Measurements from ENCODE around the gene RPS2. TPM values are rescaled to one million over a fixed set of nuclear protein-coding genes. Genes with fewer than 3 reads are reported as not detected.
A peak's percentile ranks its signal among the peaks of the same experiment; 100 is the strongest.

The RPS2 gene
- total and polyA plus RNA-seq, 2 experiments from 2014 or later = 1,449 to 1,991 TPM

GRCh38 chr16:1983544-1984346 lies 19.1 kb upstream of the RPS2 start, which contains the start of gene GFER:
Gene GFER (plus strand): TSS chr16:1984193. CDS start chr16:1984219, 26 bp downstream.
- H3K4me3 ChIP-seq = peak within 1 kb of the TSS; percentile 96
- under 1% methylated on average over 60 of the region's 109 CpGs for WGBS (ENCODE audit: low lambda C conversion rate, missing lambda C conversion rate)

GRCh38 chr16:1982991-1983543 lies 18.4 kb upstream of the RPS2 start:
- no peaks in the 10 kb centered on the region for H3K9me2 ChIP-seq (replicated peaks; ENCODE audit: insufficient read depth)
- peaks cover 29% of the 10 kb centered on the region for H3K4me1 ChIP-seq (ENCODE audit: insufficient read depth)
- H3K36me3 ChIP-seq (replicated peaks; ENCODE audit: insufficient read depth, low read depth) = no peaks in the 10 kb centered on the region
- 34% methylated on average over 19 of the region's 19 CpGs for WGBS (ENCODE audit: low lambda C conversion rate, missing lambda C conversion rate)
- peaks cover 3% of the 10 kb centered on the region for H4K20me1 ChIP-seq (ENCODE audit: insufficient read depth, poor library complexity, severe bottlenecking)
- no peak overlapping the region for H3K4me3 ChIP-seq
- TF ChIP-seq EZH2phosphoT487 (IDR thresholded peaks at IDR 0.05; ENCODE audit: low read depth, severe bottlenecking, unreplicated experiment) (no peak), CTCF (IDR thresholded peaks at IDR 0.05; ENCODE audit: poor library complexity) (peak; percentile 30), EZH2 (IDR thresholded peaks at IDR 0.05; ENCODE audit: borderline replicate concordance) (no peak)
- H3K4me2 ChIP-seq = peak overlapping the region; percentile 96
- peak overlapping the region; percentile 70 for H2AFZ ChIP-seq
- H3K27me3 ChIP-seq = peaks cover 39% of the 10 kb centered on the region
- peak overlapping the region; percentile 96 for H3K27ac ChIP-seq
- DNase-seq (ENCODE audit: low spot score) = no peak
- H3K79me2 ChIP-seq = peaks cover 22% of the 10 kb centered on the region
- no peaks in the 10 kb centered on the region for H3K9me3 ChIP-seq (ENCODE audit: low read depth)

More at GRCh38 chr16:1983544-1984346, 19.1 kb upstream of the RPS2 start, which contains the start of gene GFER:
- no peaks in the 10 kb centered on the region for H3K9me3 ChIP-seq (ENCODE audit: low read depth)
- H4K20me1 ChIP-seq (ENCODE audit: insufficient read depth, poor library complexity, severe bottlenecking) = peaks cover 3% of the 10 kb centered on the region
- H3K4me2 ChIP-seq = peak within 1 kb of the TSS; percentile 96
- H3K27me3 ChIP-seq = peaks cover 40% of the 10 kb centered on the region
- H2AFZ ChIP-seq = peak within 1 kb of the TSS; percentile 93
- DNase-seq (ENCODE audit: low spot score) = peak; percentile 96
- no peaks in the 10 kb centered on the region for H3K36me3 ChIP-seq (replicated peaks; ENCODE audit: insufficient read depth, low read depth)
- peaks cover 29% of the 10 kb centered on the region for H3K4me1 ChIP-seq (ENCODE audit: insufficient read depth)
- peaks cover 22% of the 10 kb centered on the region for H3K79me2 ChIP-seq
- TF ChIP-seq EZH2 (IDR thresholded peaks at IDR 0.05; ENCODE audit: borderline replicate concordance) (no peak), CTCF (IDR thresholded peaks at IDR 0.05; ENCODE audit: poor library complexity) (peak; percentile 38), EZH2phosphoT487 (IDR thresholded peaks at IDR 0.05; ENCODE audit: low read depth, severe bottlenecking, unreplicated experiment) (no peak)
- H3K27ac ChIP-seq = peak within 1 kb of the TSS; percentile 96
- no peaks in the 10 kb centered on the region for H3K9me2 ChIP-seq (replicated peaks; ENCODE audit: insufficient read depth)

GRCh38 chr16:1982013-1982433 lies 17.4 kb upstream of the RPS2 start:
- H3K4me2 ChIP-seq = no peak overlapping the region
- H3K36me3 ChIP-seq (replicated peaks; ENCODE audit: insufficient read depth, low read depth) = no peaks in the 10 kb centered on the region
- DNase-seq (ENCODE audit: low spot score) = no peak
- peaks cover 29% of the 10 kb centered on the region for H3K4me1 ChIP-seq (ENCODE audit: insufficient read depth)
- H3K27me3 ChIP-seq = peaks cover 39% of the 10 kb centered on the region
- no peak overlapping the region for H3K4me3 ChIP-seq
- no peak for TF ChIP-seq EZH2phosphoT487 (IDR thresholded peaks at IDR 0.05; ENCODE audit: low read depth, severe bottlenecking, unreplicated experiment)
- TF ChIP-seq CTCF (IDR thresholded peaks at IDR 0.05; ENCODE audit: poor library complexity) = no peak
- TF ChIP-seq EZH2 (IDR thresholded peaks at IDR 0.05; ENCODE audit: borderline replicate concordance) = no peak
- H4K20me1 ChIP-seq (ENCODE audit: insufficient read depth, poor library complexity, severe bottlenecking) = peaks cover 3% of the 10 kb centered on the region
- no peaks in the 10 kb centered on the region for H3K9me2 ChIP-seq (replicated peaks; ENCODE audit: insufficient read depth)
- peaks cover 22% of the 10 kb centered on the region for H3K79me2 ChIP-seq
- no peak overlapping the region for H3K27ac ChIP-seq
- WGBS (ENCODE audit: low lambda C conversion rate, missing lambda C conversion rate) = 75% methylated on average over 5 of the region's 5 CpGs
- no peak overlapping the region for H2AFZ ChIP-seq
- H3K9me3 ChIP-seq (ENCODE audit: low read depth) = no peaks in the 10 kb centered on the region
